GM06990 (cell line): ENCODE data around the gene NYNRIN.
A peak's percentile ranks its signal among the peaks of the same experiment; 100 is the strongest.
"Not testable (repeated sequence)": the region's sequence is repeated elsewhere in the genome, so short reads cannot be mapped to it uniquely, and the experiment has no call there.

ENCODE experiments used
- DNase-seq: peaks from one replicate; pipeline ENCODE4 v3.0.0-alpha.2; 2011; ENCODE audit not compliant: insufficient read length; ENCODE audit errors: extremely low read depth
- H3K27me3 ChIP-seq: replicated peaks from 2 replicates; pipeline ENCODE4 v1.6.0; 2011; ENCODE audit warnings: low read length; ENCODE audit not compliant: control insufficient read depth, insufficient read depth
- H3K36me3 ChIP-seq: 2 replicates; pipeline ENCODE4 v1.5.1; 2011; ENCODE audit warnings: low read length; ENCODE audit not compliant: control insufficient read depth, insufficient read depth
- H3K4me3 ChIP-seq: replicated peaks from 2 replicates; pipeline ENCODE4 v1.5.1; 2011; ENCODE audit warnings: low read depth, mild to moderate bottlenecking, control low read depth, low read length
- CTCF ChIP-seq: IDR thresholded peaks from 2 replicates; pipeline ENCODE4 v1.5.1; 2011; ENCODE audit warnings: low read length, control low read depth, mild to moderate bottlenecking, inconsistent platforms; ENCODE audit not compliant: insufficient read depth, poor library complexity, severe bottlenecking

Gene NYNRIN

GRCh38 chr14:24368212-24368561, 30.6 kb upstream of the NYNRIN start:
- no peak for TF ChIP-seq CTCF
- Histone ChIP-seq H3K36me3 (no peaks in the 10 kb centered on the region), H3K4me3 (peak overlapping the region; percentile 49), H3K27me3 (no peaks in the 10 kb centered on the region; the same call in none of the 2 replicates)
- DNase-seq: peak; percentile 27

GRCh38 chr14:24368562-24369252, 30.1 kb upstream of the NYNRIN start:
- H3K36me3 ChIP-seq: no peaks in the 10 kb centered on the region
- peak overlapping the region; percentile 49 for H3K4me3 ChIP-seq
- TF ChIP-seq CTCF: no peak
- no peaks in the 10 kb centered on the region; the same call in none of the 2 replicates for H3K27me3 ChIP-seq
- DNase-seq: peak; percentile 72

GRCh38 chr14:24369463-24369862, 29.3 kb upstream of the NYNRIN start:
- Histone ChIP-seq H3K36me3 (no peaks in the 10 kb centered on the region), H3K4me3 (no peak overlapping the region), H3K27me3 (no peaks in the 10 kb centered on the region; the same call in none of the 2 replicates)
- no peak for TF ChIP-seq CTCF
- DNase-seq: no peak

GRCh38 chr14:24369907-24370687, 28.7 kb upstream of the NYNRIN start:
- TF ChIP-seq CTCF: no peak

GRCh38 chr14:24370748-24371147, 28.1 kb upstream of the NYNRIN start:
- no peak overlapping the region for H3K4me3 ChIP-seq
- no peaks in the 10 kb centered on the region for H3K36me3 ChIP-seq
- no peaks in the 10 kb centered on the region; the same call in none of the 2 replicates for H3K27me3 ChIP-seq
- DNase-seq: no peak
- TF ChIP-seq CTCF: no peak

More at GRCh38 chr14:24369907-24370687, 28.7 kb upstream of the NYNRIN start:
- Histone ChIP-seq H3K36me3 (no peaks in the 10 kb centered on the region), H3K4me3 (no peak overlapping the region), H3K27me3 (no peaks in the 10 kb centered on the region; the same call in none of the 2 replicates)
- DNase-seq: no peak

- not testable (repeated sequence) for H3K4me3 ChIP-seq, DNase-seq, H3K27me3 ChIP-seq, H3K36me3 ChIP-seq
Observed at GRCh38 chr14:24371605-24372004, 27.2 kb upstream of the NYNRIN start.
